Endothelial cell of umbilical vein (primary cell): ENCODE results near the gene COA4. TPM values are rescaled to one million over a fixed set of nuclear protein-coding genes. Genes with fewer than 3 reads are reported as not detected.

ENCODE experiments used
- BruUV-seq: library from RNA; stranded (reverse); fragments of 400-500 nt; replicated peaks from 2 replicates; lab custom pipeline; 2021; lab: Mats Ljungman, UMichigan
- CTCF ChIA-PET: fragments of 300-600, 350-600 bp; sonication (Branson Sonifier 250); formaldehyde crosslinking; loops from one replicate; lab custom pipeline; 2021; ENCODE audit warnings: antibody characterized with exemption, inconsistent platforms; lab: Charles Lee
- POLR2A ChIA-PET: fragments of 300-600, 350-600 bp; sonication (Branson Sonifier 250); formaldehyde crosslinking; loops from one replicate; lab custom pipeline; 2021; ENCODE audit warnings: antibody characterized with exemption, inconsistent platforms; lab: Charles Lee
- DNase-seq: peaks from one replicate; pipeline ENCODE4 v3.0.0-alpha.2; 2011; ENCODE audit warnings: low read depth, low spot score
- FAIRE-seq: peaks from 2 replicates; lab custom pipeline; 2011; peaks lifted over from hg19 to GRCh38; lab: Jason Lieb, UNC
- H2AFZ ChIP-seq: 2 replicates; pipeline ENCODE4 v1.6.0; 2012; ENCODE audit warnings: low read depth, low read length, control low read depth, inconsistent platforms
- H3K27ac ChIP-seq: 2 replicates; pipeline ENCODE4 v1.5.1; 2011; ENCODE audit warnings: low read depth, mild to moderate bottlenecking, control low read depth, low read length, moderate library complexity; ENCODE audit not compliant: insufficient read depth
- H3K27me3 ChIP-seq, 2 experiments: 2 replicates each; pipeline versions ENCODE4 v1.6.0 to v1.6.1; 2011; ENCODE audit warnings: low read length in 2 of 2, mixed read lengths in 1 of 2; ENCODE audit not compliant: control insufficient read depth in 2 of 2, insufficient read depth in 2 of 2
- H3K36me3 ChIP-seq, 2 experiments: 2 replicates in 1 of 2; 3 replicates in 1 of 2; pipeline ENCODE4 v1.5.1; 2011; ENCODE audit warnings: low read length in 2 of 2, mild to moderate bottlenecking in 1 of 2, moderate library complexity in 1 of 2; ENCODE audit not compliant: control insufficient read depth in 2 of 2, insufficient read depth in 2 of 2; ENCODE audit errors: extremely low read depth in 1 of 2
- H3K4me1 ChIP-seq: 3 replicates; pipeline ENCODE4 v1.5.1; 2011; ENCODE audit warnings: mild to moderate bottlenecking, low read length; ENCODE audit not compliant: control insufficient read depth, insufficient read depth; ENCODE audit errors: extremely low read depth
- H3K4me2 ChIP-seq: 2 replicates; pipeline ENCODE4 v1.6.1; 2011; ENCODE audit warnings: low read length, control low read depth, mixed read lengths; ENCODE audit not compliant: insufficient read depth
- H3K4me3 ChIP-seq, 3 experiments: fragments of 200-600 bp in 1 of 3; sonication (generic), shearing (Covaris generic) in 1 of 3; replicated peaks in 1 of 3; 2 replicates each; pipeline ENCODE4 v1.5.1; 2011 to 2016; ENCODE audit warnings: control low read depth in 3 of 3, low read length in 3 of 3, mild to moderate bottlenecking in 2 of 3, inconsistent platforms in 1 of 3, low read depth in 1 of 3, moderate library complexity in 1 of 3; ENCODE audit not compliant: insufficient read depth in 1 of 3
- H3K79me2 ChIP-seq: 2 replicates; pipeline ENCODE4 v1.6.0; 2012; ENCODE audit warnings: low read length, inconsistent platforms; ENCODE audit not compliant: control insufficient read depth, insufficient read depth
- H3K9ac ChIP-seq: replicated peaks from 2 replicates; pipeline ENCODE3; 2011; ENCODE audit warnings: low read length, control low read depth; ENCODE audit not compliant: insufficient read depth; ENCODE audit errors: extremely low read depth
- H3K9me1 ChIP-seq: replicated peaks from 3 replicates; pipeline ENCODE4 v1.6.0; 2011; ENCODE audit warnings: mild to moderate bottlenecking, low read length; ENCODE audit not compliant: control insufficient read depth, insufficient read depth; ENCODE audit errors: extremely low read depth
- H3K9me3 ChIP-seq: replicated peaks from 2 replicates; pipeline ENCODE4 v1.5.1; 2012; ENCODE audit warnings: low read length, inconsistent platforms; ENCODE audit not compliant: control insufficient read depth, insufficient read depth
- H4K20me1 ChIP-seq: replicated peaks from 2 replicates; pipeline ENCODE3; 2011; ENCODE audit warnings: mild to moderate bottlenecking, low read length; ENCODE audit not compliant: control insufficient read depth, insufficient read depth; ENCODE audit errors: extremely low read depth
- CTCF ChIP-seq, 2 donors: IDR thresholded peaks; 1 replicate in 1 of 2; 2 replicates in 1 of 2; pipeline ENCODE4 v1.5.1; 2011; ENCODE audit warnings: low read length in 2 of 2, mild to moderate bottlenecking in 2 of 2, moderate library complexity in 2 of 2, control low read depth in 1 of 2, inconsistent platforms in 1 of 2, low read depth in 1 of 2; ENCODE audit not compliant: insufficient read depth in 1 of 2; ENCODE audit errors: extremely low read depth in 1 of 2
- EZH2 ChIP-seq: IDR thresholded peaks from 2 replicates; pipeline ENCODE4 v1.6.1; 2012; ENCODE audit warnings: borderline replicate concordance, low read depth, mild to moderate bottlenecking, moderate library complexity, low read length, inconsistent platforms; ENCODE audit not compliant: severe bottlenecking
- FOS ChIP-seq: IDR thresholded peaks from 2 replicates; pipeline ENCODE4 v1.6.1; 2011; ENCODE audit warnings: mild to moderate bottlenecking, low read length, moderate library complexity, borderline replicate concordance; ENCODE audit not compliant: insufficient read depth
- GATA2 ChIP-seq: IDR thresholded peaks from 2 replicates; pipeline ENCODE4 v1.7.0; 2011; ENCODE audit warnings: low read depth, mild to moderate bottlenecking, moderate library complexity, mixed read lengths, low read length; ENCODE audit not compliant: insufficient read length, insufficient read depth
- JUN ChIP-seq: IDR thresholded peaks from 2 replicates; pipeline ENCODE4 v1.6.1; 2011; ENCODE audit warnings: borderline replicate concordance, low read depth; ENCODE audit not compliant: insufficient read length, insufficient read depth
- MAX ChIP-seq: IDR thresholded peaks from 2 replicates; pipeline ENCODE4 v1.6.1; 2011; ENCODE audit not compliant: insufficient read depth, insufficient read length
- POLR2AphosphoS5 ChIP-seq: IDR thresholded peaks from 2 replicates; pipeline ENCODE4 v1.6.1; 2012; ENCODE audit warnings: low read depth, mild to moderate bottlenecking, control low read depth, low read length, moderate library complexity; ENCODE audit not compliant: insufficient read depth
- dilution Hi-C: fragments of 300-500 bp; cut with MboI; formaldehyde crosslinking; loops from one replicate; pipeline ENCODE4 v1.15.0; 2019; ENCODE audit warnings: low sequenced_read_pairs; ENCODE audit not compliant: extremely low pct_ligation_motif_present
- intact Hi-C: fragments of 100-400 bp; cut with micrococcal nuclease; formaldehyde crosslinking; loops from one replicate; pipeline ENCODE4 v1.10.0; 2022
- polyA plus RNA-seq, 4 experiments: library from polyadenylated mRNA; depleted of rRNA in 3 of 4; stranded (reverse) in 3 of 4; unstranded in 1 of 4; fragments of >200 nt; gene quantifications; 2 replicates each; pipeline versions ENCODE4 v1.2.1 to v1.2.3, GENCODE V29; 2011 to 2012; ENCODE audit warnings: missing spikeins in 1 of 4
- total RNA-seq: library from RNA; stranded (reverse); gene quantifications from 2 replicates; pipeline ENCODE4 v1.2.3, GENCODE V29; 2021

Gene COA4
- total and polyA plus RNA-seq, 2 donors (not counting 3 experiments of a cell fraction or from before 2014, with no cell fraction given) = 58.1 to 120 TPM

- dilution Hi-C loops = no loop called here
- no peak overlapping the region for H3K27ac ChIP-seq
- FAIRE-seq = no peak
- H3K9ac ChIP-seq = no peak overlapping the region
- no peak overlapping the region for H3K4me3 ChIP-seq
- H3K9me3 ChIP-seq = no peaks in the 10 kb centered on the region
- H3K79me2 ChIP-seq = no peaks in the 10 kb centered on the region
- no peaks in the 10 kb centered on the region for H3K36me3 ChIP-seq
- H3K27me3 ChIP-seq = no peaks in the 10 kb centered on the region
- no peaks in the 10 kb centered on the region for H4K20me1 ChIP-seq
- no peak overlapping the region for H2AFZ ChIP-seq
- H3K4me2 ChIP-seq = no peak overlapping the region
- H3K4me1 ChIP-seq = no peaks in the 10 kb centered on the region
- ChIA-PET POLR2A (no interaction called here), CTCF (interaction anchor here (1.9 kb wide), 1 partner anchor 44 kb away, joined by 4 read pairs; no protein-coding TSS in a partner anchor)
- intact Hi-C loops = no loop called here
- TF ChIP-seq CTCF (IDR thresholded peaks at IDR 0.05; ENCODE audit: extremely low read depth in 1 of 2, insufficient read depth in 1 of 2, low read depth in 1 of 2, low read length in 2 of 2) (no peak), MAX (no peak), FOS (no peak), POLR2AphosphoS5 (no peak), JUN (no peak), GATA2 (no peak), EZH2 (no peak)
- BruUV-seq = no TSS peak
- no peak for DNase-seq
- H3K9me1 ChIP-seq = no peaks in the 10 kb centered on the region
These were observed 11.6 kb upstream of the COA4 start for GRCh38 chr11:73888244-73888643.
